ENCODE measurements around the gene CDKAL1.

CDKAL1 gene

GRCh38 chr6:20924911-20925543 is 390.8 kb downstream of the CDKAL1 start:
- ATAC-seq, result no peak
- TF ChIP-seq OSR1 (CRISPR knock-in tag; IDR thresholded peaks at IDR 0.05), result no peak
- TF ChIP-seq ZC3H10 (CRISPR knock-in tag; IDR thresholded peaks at IDR 0.05), result no peak
- TF ChIP-seq PATZ1 (CRISPR knock-in tag; IDR thresholded peaks at IDR 0.05; ENCODE audit: borderline replicate concordance), result no peak
- TF ChIP-seq ZFP3 (CRISPR knock-in tag; IDR thresholded peaks at IDR 0.05), result no peak
- no peak for TF ChIP-seq SNAI2 (CRISPR knock-in tag; IDR thresholded peaks at IDR 0.05)
- no peak for TF ChIP-seq ZNF565 (CRISPR knock-in tag; conservative IDR thresholded peaks at IDR 0.05; ENCODE audit: low read depth)
- no peak for TF ChIP-seq CSDC2 (CRISPR knock-in tag; IDR thresholded peaks at IDR 0.05)
- no peak for TF ChIP-seq CSRNP3 (CRISPR knock-in tag; IDR thresholded peaks at IDR 0.05)
- TF ChIP-seq ZNF8 (CRISPR knock-in tag; IDR thresholded peaks at IDR 0.05), result no peak
- TF ChIP-seq ESRRG (CRISPR knock-in tag; IDR thresholded peaks at IDR 0.05), result no peak
- no peak for TF ChIP-seq ISL1 (CRISPR knock-in tag; IDR thresholded peaks at IDR 0.05)
- no peak for TF ChIP-seq PPARA (CRISPR knock-in tag; IDR thresholded peaks at IDR 0.05; ENCODE audit: borderline replicate concordance)
- TF ChIP-seq ZFP30 (CRISPR knock-in tag; IDR thresholded peaks at IDR 0.05), result no peak
- no peak for TF ChIP-seq GLIS3 (CRISPR knock-in tag; IDR thresholded peaks at IDR 0.05)
- no peak for TF ChIP-seq RARB (CRISPR knock-in tag; IDR thresholded peaks at IDR 0.05)
- TF ChIP-seq TCF4 (CRISPR knock-in tag; IDR thresholded peaks at IDR 0.05; ENCODE audit: borderline replicate concordance), result no peak
- no peak for TF ChIP-seq TOX (CRISPR knock-in tag; IDR thresholded peaks at IDR 0.05; ENCODE audit: borderline replicate concordance)
- no peak for TF ChIP-seq ZNF70 (CRISPR knock-in tag; IDR thresholded peaks at IDR 0.05)

GRCh38 chr6:20927130-20927860 is 393.0 kb downstream of the CDKAL1 start:
- ATAC-seq, result no peak
- TF ChIP-seq PATZ1 (CRISPR knock-in tag; IDR thresholded peaks at IDR 0.05; ENCODE audit: borderline replicate concordance) (no peak), ZNF8 (CRISPR knock-in tag; IDR thresholded peaks at IDR 0.05) (no peak), ZFP30 (CRISPR knock-in tag; IDR thresholded peaks at IDR 0.05) (no peak), POU6F1 (CRISPR knock-in tag; IDR thresholded peaks at IDR 0.05; ENCODE audit: borderline replicate concordance, low read depth) (no peak), TCF4 (CRISPR knock-in tag; IDR thresholded peaks at IDR 0.05; ENCODE audit: borderline replicate concordance) (no peak), PPARA (CRISPR knock-in tag; IDR thresholded peaks at IDR 0.05; ENCODE audit: borderline replicate concordance) (no peak), CREB5 (CRISPR knock-in tag; IDR thresholded peaks at IDR 0.05; ENCODE audit: low read depth) (no peak), ZNF70 (CRISPR knock-in tag; IDR thresholded peaks at IDR 0.05) (no peak), OSR1 (CRISPR knock-in tag; IDR thresholded peaks at IDR 0.05) (no peak), ZFP3 (CRISPR knock-in tag; IDR thresholded peaks at IDR 0.05) (no peak), ISL1 (CRISPR knock-in tag; IDR thresholded peaks at IDR 0.05) (no peak), ZC3H10 (CRISPR knock-in tag; IDR thresholded peaks at IDR 0.05) (no peak)

GRCh38 chr6:20929283-20929682 is 395.0 kb downstream of the CDKAL1 start:
- ATAC-seq, result no peak
- TF ChIP-seq TOX (CRISPR knock-in tag; IDR thresholded peaks at IDR 0.05; ENCODE audit: borderline replicate concordance) (no peak), ARNTL (CRISPR knock-in tag; IDR thresholded peaks at IDR 0.05; ENCODE audit: borderline replicate concordance, low read depth) (no peak), ZFP3 (CRISPR knock-in tag; IDR thresholded peaks at IDR 0.05) (no peak), RARB (CRISPR knock-in tag; IDR thresholded peaks at IDR 0.05) (no peak), ZNF8 (CRISPR knock-in tag; IDR thresholded peaks at IDR 0.05) (no peak), CSRNP3 (CRISPR knock-in tag; IDR thresholded peaks at IDR 0.05) (no peak), POU6F1 (CRISPR knock-in tag; IDR thresholded peaks at IDR 0.05; ENCODE audit: borderline replicate concordance, low read depth) (no peak), BACH2 (CRISPR knock-in tag; IDR thresholded peaks at IDR 0.05; ENCODE audit: borderline replicate concordance) (no peak), PPARA (CRISPR knock-in tag; IDR thresholded peaks at IDR 0.05; ENCODE audit: borderline replicate concordance) (no peak)

Data from SK-N-SH treated with all-trans-retinoic acid at 6 μM for 48 hours (cell line).